Panc1 (cell line): ENCODE measurements around the gene TCP11L2. TPM values are rescaled to one million over a fixed set of nuclear protein-coding genes. Genes with fewer than 3 reads are reported as not detected.

Experiments
- ATAC-seq: fragments of 200-7000 bp; cut with Tn5 transposase; 2 replicates; pipeline ENCODE4 v1.9.1; 2020; ENCODE audit warnings: mild to moderate bottlenecking, moderate library complexity
- BruUV-seq: library from RNA; stranded (reverse); fragments of 400-500 nt; replicated peaks from 2 replicates; lab custom pipeline; 2021; lab: Mats Ljungman, UMichigan
- CTCF ChIA-PET: fragments of 300-600 bp; sonication (Branson Sonifier 250); formaldehyde crosslinking; loops from one replicate; lab custom pipeline; 2022; ENCODE audit warnings: antibody characterized with exemption; lab: Charles Lee
- POLR2A ChIA-PET: fragments of 300-600 bp; sonication (Branson Sonifier 250); formaldehyde crosslinking; loops from one replicate; lab custom pipeline; 2022; ENCODE audit warnings: antibody characterized with exemption; lab: Charles Lee
- DNase-seq: peaks from one replicate; pipeline ENCODE4 v3.0.0-alpha.2; 2010; ENCODE audit warnings: low read depth, low spot score
- H3K27ac ChIP-seq: 2 replicates; pipeline ENCODE4 v1.5.1; 2011; ENCODE audit warnings: mild to moderate bottlenecking, low read length, inconsistent platforms
- H3K27me3 ChIP-seq: fragments of 200-500 bp; sonication (Bioruptor generic); 2 replicates; pipeline ENCODE4 v1.6.0; 2014; ENCODE audit warnings: low read length, inconsistent platforms; ENCODE audit not compliant: control insufficient read depth, insufficient read depth
- H3K36me3 ChIP-seq: fragments of 200-500 bp; sonication (Bioruptor generic); 2 replicates; pipeline ENCODE4 v1.5.1; 2014; ENCODE audit warnings: inconsistent platforms, mild to moderate bottlenecking, low read length, moderate library complexity; ENCODE audit not compliant: control insufficient read depth, insufficient read depth
- H3K4me1 ChIP-seq: 2 replicates; pipeline ENCODE4 v1.5.1; 2011; ENCODE audit warnings: inconsistent platforms, mild to moderate bottlenecking, low read length, moderate library complexity; ENCODE audit not compliant: control insufficient read depth, insufficient read depth
- H3K4me3 ChIP-seq, 2 experiments: 2 replicates each; pipeline ENCODE4 v1.5.1; 2011 to 2012; ENCODE audit warnings: low read depth in 2 of 2, low read length in 2 of 2, mild to moderate bottlenecking in 2 of 2, inconsistent platforms in 1 of 2, moderate library complexity in 1 of 2
- H3K9me3 ChIP-seq: fragments of 200-500 bp; sonication (Bioruptor generic); 2 replicates; pipeline ENCODE4 v1.5.1; 2014; ENCODE audit warnings: low read depth, mild to moderate bottlenecking, inconsistent platforms, low read length, moderate library complexity; ENCODE audit not compliant: control insufficient read depth, insufficient read depth
- CTCF ChIP-seq: fragments of 450-650 bp; IDR thresholded peaks from 2 replicates; pipeline ENCODE4 v1.5.1; 2017; ENCODE audit warnings: mild to moderate bottlenecking
- POLR2AphosphoS5 ChIP-seq: IDR thresholded peaks from 2 replicates; pipeline ENCODE4 v1.6.1; 2012; ENCODE audit warnings: mild to moderate bottlenecking, low read depth, low read length, moderate library complexity
- SIN3A ChIP-seq: IDR thresholded peaks from 2 replicates; pipeline ENCODE4 v1.6.1; 2012; ENCODE audit warnings: low read depth, mild to moderate bottlenecking, low read length, moderate library complexity, borderline replicate concordance; ENCODE audit not compliant: insufficient read depth
- TCF7L2 ChIP-seq: IDR thresholded peaks from 2 replicates; pipeline ENCODE4 v1.6.1; 2011; ENCODE audit warnings: mild to moderate bottlenecking, low read depth, low read length, inconsistent platforms
- in situ Hi-C: cut with HindIII; loops from 2 replicates; pipeline ENCODE4 v1.10.0; 2016; ENCODE audit warnings: low sequenced_read_pairs, low pct_unique_long_range_greater_than_20kb
- intact Hi-C: fragments of 100-400 bp; cut with micrococcal nuclease; formaldehyde crosslinking; loops from one replicate; pipeline ENCODE4 v1.10.0; 2022; ENCODE audit not compliant: unreplicated experiment
- total RNA-seq: library from RNA; stranded (reverse); gene quantifications from one replicate; pipeline ENCODE4 v1.2.1, GENCODE V29; 2021; ENCODE audit not compliant: unreplicated experiment
- TF ChIP-seq, protein P1 (sequence below), 2 experiments: IDR thresholded peaks; 2 replicates each; pipeline ENCODE4 v1.6.1; 2011 to 2012; ENCODE audit warnings: low read depth in 2 of 2, control low read depth in 1 of 2, low read length in 1 of 2, mild to moderate bottlenecking in 1 of 2, moderate library complexity in 1 of 2; ENCODE audit not compliant: insufficient read depth in 1 of 2

The TCP11L2 gene
- total RNA-seq, 1 experiment from 2014 or later = 3.5 TPM

- Histone ChIP-seq H3K36me3 (no peaks in the 10 kb centered on the region), H3K4me1 (no peaks in the 10 kb centered on the region), H3K27me3 (no peaks in the 10 kb centered on the region), H3K9me3 (no peaks in the 10 kb centered on the region), H3K4me3 (no peak overlapping the region), H3K27ac (no peak overlapping the region)
- DNase-seq (no peak), ATAC-seq (no peak)
- no TSS peak for BruUV-seq
- in situ Hi-C loops (no loop called here), intact Hi-C loops (no loop called here)
- CTCF ChIA-PET = no interaction called here
- POLR2A ChIA-PET = interaction anchor here (0.5 kb wide), 1 partner anchor 147 kb away, joined by 15 read pairs; no protein-coding TSS in a partner anchor
- TF ChIP-seq SIN3A (no peak), POLR2AphosphoS5 (no peak), TCF7L2 (no peak), CTCF (no peak)
- TF ChIP-seq, protein P1, sequence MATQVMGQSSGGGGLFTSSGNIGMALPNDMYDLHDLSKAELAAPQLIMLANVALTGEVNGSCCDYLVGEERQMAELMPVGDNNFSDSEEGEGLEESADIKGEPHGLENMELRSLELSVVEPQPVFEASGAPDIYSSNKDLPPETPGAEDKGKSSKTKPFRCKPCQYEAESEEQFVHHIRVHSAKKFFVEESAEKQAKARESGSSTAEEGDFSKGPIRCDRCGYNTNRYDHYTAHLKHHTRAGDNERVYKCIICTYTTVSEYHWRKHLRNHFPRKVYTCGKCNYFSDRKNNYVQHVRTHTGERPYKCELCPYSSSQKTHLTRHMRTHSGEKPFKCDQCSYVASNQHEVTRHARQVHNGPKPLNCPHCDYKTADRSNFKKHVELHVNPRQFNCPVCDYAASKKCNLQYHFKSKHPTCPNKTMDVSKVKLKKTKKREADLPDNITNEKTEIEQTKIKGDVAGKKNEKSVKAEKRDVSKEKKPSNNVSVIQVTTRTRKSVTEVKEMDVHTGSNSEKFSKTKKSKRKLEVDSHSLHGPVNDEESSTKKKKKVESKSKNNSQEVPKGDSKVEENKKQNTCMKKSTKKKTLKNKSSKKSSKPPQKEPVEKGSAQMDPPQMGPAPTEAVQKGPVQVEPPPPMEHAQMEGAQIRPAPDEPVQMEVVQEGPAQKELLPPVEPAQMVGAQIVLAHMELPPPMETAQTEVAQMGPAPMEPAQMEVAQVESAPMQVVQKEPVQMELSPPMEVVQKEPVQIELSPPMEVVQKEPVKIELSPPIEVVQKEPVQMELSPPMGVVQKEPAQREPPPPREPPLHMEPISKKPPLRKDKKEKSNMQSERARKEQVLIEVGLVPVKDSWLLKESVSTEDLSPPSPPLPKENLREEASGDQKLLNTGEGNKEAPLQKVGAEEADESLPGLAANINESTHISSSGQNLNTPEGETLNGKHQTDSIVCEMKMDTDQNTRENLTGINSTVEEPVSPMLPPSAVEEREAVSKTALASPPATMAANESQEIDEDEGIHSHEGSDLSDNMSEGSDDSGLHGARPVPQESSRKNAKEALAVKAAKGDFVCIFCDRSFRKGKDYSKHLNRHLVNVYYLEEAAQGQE (IDR thresholded peaks at IDR 0.05; ENCODE audit: insufficient read depth in 1 of 2, low read depth in 2 of 2, low read length in 1 of 2) = no peak
Observed at GRCh38 chr12:106256524-106256923, 46.0 kb upstream of the TCP11L2 start.

DNA sequence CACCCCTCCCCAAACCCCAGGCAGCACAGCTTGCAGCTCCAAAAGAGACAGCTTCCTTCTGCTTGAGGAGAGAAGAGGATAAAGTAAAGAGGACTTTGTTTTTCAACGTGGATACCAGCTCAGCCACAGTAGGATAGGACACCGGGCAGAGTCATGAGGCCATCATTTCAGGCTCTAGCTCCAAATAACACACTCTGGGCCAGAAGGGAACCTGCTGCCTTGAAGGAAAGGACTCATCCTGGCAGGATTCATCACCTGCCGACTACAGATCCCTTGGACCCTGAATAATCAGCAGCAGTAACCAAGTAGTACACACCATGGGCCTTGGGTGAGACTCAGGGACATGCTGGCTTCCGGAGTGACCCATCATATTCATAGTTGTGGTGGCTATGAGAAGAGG is 44.3 kb upstream of the TCP11L2 start:
- ChIA-PET POLR2A (no interaction called here), CTCF (no interaction called here)
- no peak overlapping the region for H3K27ac ChIP-seq
- no peaks in the 10 kb centered on the region for H3K36me3 ChIP-seq
- DNase-seq (no peak), ATAC-seq (no peak)
- no peaks in the 10 kb centered on the region for H3K27me3 ChIP-seq
- no TSS peak for BruUV-seq
- H3K4me1 ChIP-seq = no peaks in the 10 kb centered on the region
- in situ Hi-C loops (no loop called here), intact Hi-C loops (no loop called here)
- TF ChIP-seq POLR2AphosphoS5 = no peak
- TF ChIP-seq SIN3A = no peak
- no peak for TF ChIP-seq CTCF
- TF ChIP-seq, protein P1 (IDR thresholded peaks at IDR 0.05; ENCODE audit: insufficient read depth in 1 of 2, low read depth in 2 of 2, low read length in 1 of 2) = no peak
- no peak for TF ChIP-seq TCF7L2
- no peaks in the 10 kb centered on the region for H3K9me3 ChIP-seq
- no peak overlapping the region for H3K4me3 ChIP-seq
